ENCODE data around the gene CPB1.
A peak's percentile ranks its signal among the peaks of the same experiment; 100 is the strongest.

CPB1 gene

DNA sequence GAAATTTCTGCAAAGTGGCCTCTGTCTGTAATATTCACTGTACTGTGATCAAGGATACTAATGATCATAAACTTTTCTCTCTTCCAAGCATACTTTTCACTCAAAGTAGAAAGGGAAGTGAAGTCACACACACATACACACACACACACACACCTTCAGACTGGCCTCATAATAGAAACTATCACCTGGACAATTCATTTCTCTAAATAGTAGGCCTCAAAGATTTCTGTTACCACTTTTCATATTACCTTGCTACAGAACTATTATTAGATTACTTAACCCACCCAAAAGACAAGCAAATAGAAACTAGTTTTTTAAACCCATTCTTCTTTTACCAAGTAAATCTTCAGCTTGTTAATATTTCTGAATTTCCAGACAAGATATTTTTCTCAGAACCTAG, 12.2 kb downstream of the CPB1 start:
- no peak for DNase-seq

- DNase-seq, result no peak
Measured at GRCh38 chr3:148840451-148840850, 12.8 kb downstream of the CPB1 start.

DNA sequence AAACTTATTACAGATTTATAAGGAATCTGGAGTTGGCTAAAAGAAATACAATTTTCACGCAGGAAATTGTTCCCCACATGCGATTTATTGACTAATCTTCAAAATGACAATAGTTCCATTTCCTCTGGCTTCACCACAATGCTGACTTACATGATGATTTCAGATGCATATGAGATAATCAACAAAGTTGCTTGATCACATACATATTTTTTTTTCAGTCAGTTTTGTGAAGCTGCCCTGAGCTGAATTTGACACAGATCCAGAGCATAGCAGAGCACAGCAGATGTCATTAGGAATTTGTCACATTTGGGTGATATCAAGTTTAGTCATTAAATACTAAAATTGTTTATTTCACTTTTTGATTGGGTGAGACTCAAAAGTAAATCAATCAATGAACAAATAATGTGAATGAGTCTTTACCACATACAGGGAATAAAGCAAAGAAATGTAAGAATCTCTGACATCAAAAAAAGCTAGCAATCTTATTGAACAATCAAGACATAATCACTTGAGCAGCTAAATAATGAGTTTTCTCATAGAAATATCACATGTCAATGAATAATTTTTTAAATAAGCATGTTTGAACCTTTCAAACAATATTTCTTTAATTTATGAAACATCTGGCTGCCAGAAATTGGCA, 18.3 kb downstream of the CPB1 start:
- no peak for DNase-seq

DNA sequence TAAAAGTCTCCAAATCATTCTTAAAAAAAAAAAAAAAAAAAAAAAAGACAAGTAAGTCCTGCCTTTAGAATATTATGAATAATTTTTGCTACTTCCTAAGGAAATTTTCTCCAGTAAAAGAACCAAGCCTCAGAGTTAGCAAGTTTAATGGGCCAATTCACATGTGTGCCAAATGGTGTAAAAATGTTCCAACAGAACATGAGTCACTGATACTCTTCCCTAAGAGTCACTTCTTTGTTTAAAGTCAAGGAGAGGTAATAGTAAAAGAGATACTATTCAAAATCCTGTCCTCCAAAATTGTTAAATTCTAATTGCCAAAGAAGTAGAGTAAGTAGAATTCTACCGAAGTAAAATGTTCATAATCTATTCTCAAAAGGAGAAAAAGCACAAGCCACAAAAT, 19.7 kb downstream of the CPB1 start:
- no peak for DNase-seq

GRCh38 chr3:148848410-148848809, 20.8 kb downstream of the CPB1 start:
- no peak for DNase-seq

DNA sequence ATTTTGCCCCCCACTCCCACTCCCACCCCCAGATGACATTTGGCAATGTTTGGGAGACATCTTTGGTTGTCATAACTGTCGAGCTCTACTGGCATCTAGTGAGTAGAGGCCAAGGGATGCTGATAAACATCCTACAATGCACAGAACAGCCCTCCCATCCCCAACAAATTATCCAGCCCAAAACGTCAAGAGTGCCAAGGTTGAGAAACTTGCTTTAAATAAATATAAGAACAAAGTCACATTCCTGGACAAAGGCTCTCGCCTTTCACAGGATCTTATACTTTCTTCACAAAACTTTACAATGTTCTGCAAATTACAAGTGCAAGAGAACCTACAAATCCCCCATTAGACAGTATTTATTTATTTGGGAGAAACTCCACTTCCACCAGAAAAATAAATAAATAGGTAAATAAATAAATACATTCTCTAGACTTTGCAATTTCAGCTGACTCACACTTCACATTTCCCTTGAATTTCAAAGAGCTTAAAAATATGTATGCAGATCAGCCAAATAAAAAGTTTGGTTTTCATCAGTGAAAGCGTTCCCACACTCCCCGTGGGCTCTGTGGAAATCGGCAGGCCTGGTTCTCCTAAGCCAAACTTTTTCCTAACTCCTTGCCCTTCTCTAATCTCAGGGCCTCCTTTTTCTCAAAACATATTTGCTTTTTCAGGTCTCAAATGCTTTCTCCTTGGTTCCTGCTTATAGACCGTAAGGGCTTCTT, 24.8 kb downstream of the CPB1 start:
- no peak for DNase-seq

DNA sequence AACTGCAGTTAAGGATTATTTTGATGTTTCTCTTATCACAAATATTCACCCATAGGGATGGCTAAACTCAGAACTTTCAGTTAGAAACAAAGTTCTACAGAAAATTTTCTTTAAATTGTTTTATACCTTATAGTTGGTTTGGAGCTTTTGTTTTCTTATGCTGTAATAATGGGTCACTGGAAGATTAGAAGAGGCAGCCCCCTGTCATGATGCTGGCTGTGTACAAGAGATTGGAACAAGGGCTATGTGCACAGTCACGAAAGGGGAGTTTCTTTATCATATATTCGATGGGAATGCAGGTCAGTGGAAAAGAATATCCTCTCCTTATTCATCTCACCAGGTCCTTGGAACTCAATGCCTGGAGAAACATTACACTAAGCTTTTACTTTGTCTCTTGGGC, 25.5 kb downstream of the CPB1 start:
- no peak for DNase-seq

DNA sequence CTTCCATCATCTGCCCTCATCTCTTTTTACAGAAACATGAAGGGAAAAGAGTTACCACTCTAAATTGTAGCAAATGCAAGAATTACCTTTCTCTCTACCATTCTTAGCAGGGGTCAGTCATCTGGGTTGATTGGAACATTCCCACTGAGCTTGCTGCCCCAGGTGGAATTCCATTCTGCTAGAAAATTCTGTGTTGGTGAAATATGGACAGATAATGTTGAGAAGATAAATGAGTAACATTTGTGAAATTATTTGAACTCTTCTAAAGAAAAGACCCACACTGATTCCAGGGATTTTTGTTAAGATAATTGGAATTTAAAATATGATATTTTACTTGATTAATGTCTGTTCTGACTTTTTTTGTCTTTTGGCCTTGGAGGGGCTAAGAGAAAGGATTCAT, 26.4 kb downstream of the CPB1 start:
- no peak for DNase-seq

DNA sequence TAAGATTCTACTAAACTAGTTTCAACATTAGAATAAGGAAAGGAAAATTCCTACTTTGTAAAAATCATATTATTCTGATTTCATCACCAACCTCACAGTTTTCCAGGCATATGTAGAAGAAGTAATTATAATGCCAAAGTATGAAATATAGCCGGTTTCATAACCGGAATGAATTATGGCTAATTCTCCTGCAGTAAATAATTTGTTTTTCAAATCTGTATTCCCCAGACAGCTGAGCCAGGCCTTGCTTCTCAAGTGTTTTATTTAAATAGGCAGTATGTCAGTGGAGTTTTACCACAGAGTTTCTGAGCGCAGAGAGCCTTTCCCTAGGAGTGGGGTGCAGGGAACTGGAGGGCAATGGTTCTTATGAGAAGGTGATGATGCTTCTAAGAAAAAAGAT, 28.8 kb downstream of the CPB1 start:
- no peak for DNase-seq

- no peak for DNase-seq
Measured at GRCh38 chr3:148857316-148857715, 29.7 kb downstream of the CPB1 start.

DNA sequence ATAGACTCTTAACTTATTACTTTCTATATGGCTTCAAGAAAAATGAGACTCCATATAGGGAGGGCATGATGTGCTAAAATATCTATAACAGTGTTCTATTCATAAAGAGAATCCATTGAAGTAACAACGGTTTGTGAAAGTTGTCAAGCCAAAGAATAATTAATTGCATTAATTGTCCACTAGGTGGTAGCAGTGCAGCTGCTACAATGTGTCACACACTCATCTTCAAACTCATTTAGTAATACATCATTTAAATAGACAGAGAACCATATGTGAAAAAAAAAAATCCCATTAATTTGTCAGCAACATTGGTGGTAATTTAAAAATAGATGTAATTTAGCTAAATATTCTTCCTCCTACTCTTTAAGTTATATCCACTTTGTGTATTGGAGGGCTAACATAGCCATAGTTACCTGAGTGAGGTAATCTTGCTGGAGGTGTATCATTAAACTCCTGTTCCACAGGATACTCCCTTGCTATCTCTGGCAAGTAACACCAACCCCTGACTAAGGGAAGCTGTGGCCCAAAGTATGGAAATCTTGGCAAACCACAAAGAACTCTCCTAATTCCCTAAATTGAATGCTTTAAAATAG, 33.8 kb downstream of the CPB1 start:
- DNase-seq, result peak; percentile 43

- DNase-seq, result no peak
Measured at GRCh38 chr3:148863297-148863696, 35.7 kb downstream of the CPB1 start.

GRCh38 chr3:148863814-148864213, 36.2 kb downstream of the CPB1 start:
- DNase-seq, result no peak

GRCh38 chr3:148865049-148865448, 37.4 kb downstream of the CPB1 start, which contains the start of gene CPA3:
TSS of gene CPA3 (plus strand) at chr3:148865296. CDS start at chr3:148865308, 12 bp downstream.
- no peak for DNase-seq

GRCh38 chr3:148866261-148866660, 38.6 kb downstream of the CPB1 start:
- peak; percentile 52 for DNase-seq

DNA sequence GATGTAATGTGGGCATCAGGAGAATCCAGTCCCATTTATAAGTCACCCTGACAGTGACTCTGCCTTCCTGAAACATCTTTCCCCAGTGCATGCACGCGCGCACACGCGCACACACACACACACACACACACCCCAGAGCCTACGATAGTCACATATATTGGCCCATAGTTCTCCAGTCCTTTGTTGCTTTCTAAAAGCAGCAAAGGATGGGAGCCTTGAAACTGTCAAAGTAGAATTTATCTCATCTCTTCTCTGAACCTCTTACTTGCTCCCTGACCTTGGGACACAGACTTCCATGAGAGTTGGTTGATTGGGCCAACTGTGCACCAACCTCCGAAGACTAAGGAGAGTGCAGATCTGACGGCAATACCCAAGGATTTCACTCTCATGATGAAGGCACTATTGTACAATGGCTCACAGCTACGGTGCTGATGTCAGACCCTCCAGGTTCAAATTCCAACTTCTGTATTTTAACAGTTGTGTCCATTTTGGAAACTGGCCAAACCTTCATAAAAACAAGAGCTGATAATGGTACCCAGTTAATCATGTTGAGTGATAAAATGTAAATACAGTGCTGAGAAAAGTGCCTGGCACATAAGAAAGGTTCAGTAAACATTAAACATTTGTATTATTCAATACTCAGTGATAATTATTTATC, 45.8 kb downstream of the CPB1 start:
- DNase-seq, result no peak

DNA sequence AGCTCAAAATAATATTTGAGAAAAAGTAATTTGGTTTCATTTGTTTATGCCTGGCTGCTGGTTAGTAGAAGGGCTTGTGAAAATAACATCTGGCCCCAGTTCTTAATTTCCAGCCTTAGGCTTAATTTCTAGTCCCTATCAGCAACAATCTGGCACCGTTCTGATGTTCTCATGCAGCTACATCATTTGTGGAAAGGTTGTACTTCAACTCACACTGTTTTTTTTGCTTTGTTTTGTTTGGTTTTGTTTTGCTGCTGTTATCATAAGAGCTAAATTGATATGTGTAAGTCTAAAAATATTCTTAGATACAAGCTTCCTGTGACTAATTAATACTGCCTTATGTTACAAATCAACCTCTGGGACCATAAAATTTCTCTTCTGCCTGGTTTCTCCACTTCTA, 46.4 kb downstream of the CPB1 start:
- no peak for DNase-seq

GRCh38 chr3:148878095-148878494, 50.5 kb downstream of the CPB1 start:
- DNase-seq, result no peak

DNA sequence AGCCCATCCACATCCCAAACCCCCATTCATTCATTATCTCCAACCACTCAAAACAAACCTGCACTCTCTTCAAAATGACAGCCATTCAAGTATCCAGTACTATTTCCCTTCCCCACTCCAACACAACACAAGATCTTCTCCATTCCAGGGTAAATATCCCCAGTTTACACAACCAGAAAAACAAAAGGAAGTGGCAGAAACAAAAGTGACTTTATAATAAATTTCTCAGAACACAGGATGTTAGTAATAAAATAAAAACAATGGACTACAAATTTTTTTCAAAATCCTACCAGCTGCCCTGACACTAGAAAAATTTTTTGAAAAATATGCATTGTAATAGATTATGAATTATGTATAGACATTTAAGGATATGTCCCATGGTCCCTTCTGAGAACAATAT, 51.6 kb downstream of the CPB1 start:
- DNase-seq, result no peak

- no peak for DNase-seq
Measured at GRCh38 chr3:148880681-148881080, 53.1 kb downstream of the CPB1 start.

DNA sequence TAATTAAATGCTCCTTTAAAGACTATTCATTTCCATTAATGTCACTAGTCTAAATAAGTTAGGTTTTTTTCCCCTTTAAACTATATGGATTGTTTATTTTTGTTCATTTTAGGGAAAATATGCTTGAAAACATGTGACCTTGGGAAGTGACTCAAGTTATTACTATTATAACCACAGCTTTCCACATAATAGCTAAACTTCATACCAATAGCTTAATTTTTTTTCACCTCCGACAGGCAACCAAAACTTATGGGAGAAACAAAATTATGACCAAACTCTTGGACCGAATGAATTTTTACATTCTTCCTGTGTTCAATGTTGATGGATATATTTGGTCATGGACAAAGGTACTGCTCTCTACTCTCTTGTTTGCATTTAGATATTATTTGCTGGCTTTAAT, 53.7 kb downstream of the CPB1 start:
- DNase-seq, result no peak

GRCh38 chr3:148882288-148882687, 54.7 kb downstream of the CPB1 start:
- DNase-seq, result no peak

DNA sequence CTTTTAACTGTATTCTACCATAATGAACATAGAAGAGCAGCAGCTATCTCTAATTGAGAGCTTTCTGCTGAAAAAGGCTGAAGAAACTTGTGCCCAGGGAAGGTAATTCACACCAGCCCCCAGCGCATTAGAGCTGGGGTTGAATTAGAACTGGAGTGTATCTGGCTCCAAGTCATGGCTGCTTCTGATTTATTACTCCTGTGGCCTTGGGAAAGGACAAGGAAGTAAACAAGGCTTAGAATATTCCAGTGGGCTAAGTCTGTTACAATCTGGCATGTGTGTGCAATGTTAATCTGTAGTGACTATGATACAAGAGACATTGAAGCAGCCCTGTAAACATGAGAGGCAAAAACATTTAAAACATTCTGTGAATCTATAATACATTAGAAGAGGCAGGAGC, 55.6 kb downstream of the CPB1 start:
- DNase-seq, result no peak

GRCh38 chr3:148884261-148884660, 56.6 kb downstream of the CPB1 start:
- no peak for DNase-seq

Measured in kidney glomerular epithelial cell (primary cell).